GM23338 (cell line): ENCODE measurements around the gene ADSS1. TPM values are rescaled to one million over a fixed set of nuclear protein-coding genes. Genes with fewer than 3 reads are reported as not detected.

Experiments
- ATAC-seq: fragments of 200-7000 bp; cut with Tn5 transposase; 3 replicates; pipeline ENCODE4 v1.9.1; 2020
- DNase-seq: peaks from one replicate; pipeline ENCODE4 v3.0.0-alpha.2; 2015; ENCODE audit warnings: low spot score
- H2AFZ ChIP-seq: fragments of 200-600 bp; sonication (generic); 2 replicates; pipeline ENCODE4 v1.8.0; 2016; ENCODE audit warnings: antibody characterized with exemption, mild to moderate bottlenecking, moderate library complexity
- H3F3A ChIP-seq: fragments of 200-600 bp; sonication (generic); replicated peaks from 2 replicates; pipeline ENCODE4 v1.8.0; 2017; ENCODE audit warnings: antibody characterized with exemption, mixed run types, low read depth
- H3K27ac ChIP-seq: fragments of 200-600 bp; sonication (generic); 2 replicates; pipeline ENCODE4 v1.6.1; 2016; ENCODE audit warnings: low read depth
- H3K27me3 ChIP-seq: fragments of 200-600 bp; sonication (generic); 2 replicates; pipeline ENCODE4 v1.8.0; 2016; ENCODE audit warnings: mild to moderate bottlenecking, mixed run types, moderate library complexity; ENCODE audit not compliant: insufficient read depth
- H3K36me3 ChIP-seq: fragments of 200-600 bp; sonication (generic); 2 replicates; pipeline ENCODE4 v1.8.0; 2016; ENCODE audit warnings: mild to moderate bottlenecking; ENCODE audit not compliant: insufficient read depth
- H3K4me1 ChIP-seq: fragments of 200-600 bp; sonication (generic); 2 replicates; pipeline ENCODE4 v1.8.0; 2016; ENCODE audit warnings: mild to moderate bottlenecking, moderate library complexity; ENCODE audit not compliant: insufficient read depth
- H3K4me2 ChIP-seq: fragments of 200-600 bp; sonication (generic); 2 replicates; pipeline ENCODE4 v1.7.1; 2017; ENCODE audit warnings: mixed run types
- H3K4me3 ChIP-seq: fragments of 200-600 bp; sonication (generic); 2 replicates; pipeline ENCODE4 v1.6.1; 2016; ENCODE audit warnings: mixed run types
- H3K79me2 ChIP-seq: fragments of 200-600 bp; sonication (generic); replicated peaks from 2 replicates; pipeline ENCODE4 v1.8.0; 2017; ENCODE audit warnings: mild to moderate bottlenecking; ENCODE audit not compliant: insufficient read depth
- H3K9me2 ChIP-seq: fragments of 200-600 bp; sonication (generic); 2 replicates; pipeline ENCODE4 v1.8.0; 2017; ENCODE audit not compliant: insufficient read depth
- H4K20me1 ChIP-seq: fragments of 200-600 bp; sonication (generic); replicated peaks from 2 replicates; pipeline ENCODE4 v1.8.0; 2017; ENCODE audit warnings: mild to moderate bottlenecking; ENCODE audit not compliant: insufficient read depth
- H3K27ac Mint-ChIP-seq: 2 replicates; pipeline ENCODE4 v1.8.0; 2020; ENCODE audit warnings: inconsistent platforms, mild to moderate bottlenecking, moderate library complexity, mixed read lengths
- H3K27me3 Mint-ChIP-seq: 3 replicates; pipeline ENCODE4 v1.8.0; 2022; ENCODE audit warnings: low read depth, mild to moderate bottlenecking, moderate library complexity, mixed read lengths, inconsistent platforms; ENCODE audit not compliant: insufficient read depth, poor library complexity
- H3K36me3 Mint-ChIP-seq: 3 replicates; pipeline ENCODE4 v1.8.0; 2021; ENCODE audit warnings: low read depth, mild to moderate bottlenecking, inconsistent platforms, moderate library complexity, mixed read lengths
- H3K4me1 Mint-ChIP-seq: 3 replicates; pipeline ENCODE4 v1.8.0; 2020; ENCODE audit warnings: mild to moderate bottlenecking, inconsistent platforms, mixed read lengths
- H3K4me3 Mint-ChIP-seq: 3 replicates; pipeline ENCODE4 v1.8.0; 2021; ENCODE audit warnings: moderate library complexity, mild to moderate bottlenecking, inconsistent platforms, mixed read lengths
- H3K9me3 Mint-ChIP-seq: 3 replicates; pipeline ENCODE4 v1.8.0; 2020; ENCODE audit warnings: moderate library complexity, mild to moderate bottlenecking, inconsistent platforms, mixed read lengths
- CREB1 ChIP-seq: fragments of 250-450 bp; sonication (Bioruptor Pico); IDR thresholded peaks from 2 replicates; pipeline ENCODE4 v1.5.0; 2020; ENCODE audit warnings: low read depth, mild to moderate bottlenecking, moderate library complexity
- EZH2 ChIP-seq: fragments of 200-600 bp; sonication (generic); IDR thresholded peaks from one replicate; pipeline ENCODE4 v1.8.0; 2017; ENCODE audit warnings: antibody characterized with exemption, mild to moderate bottlenecking, low read depth; ENCODE audit not compliant: unreplicated experiment
- EZH2phosphoT487 ChIP-seq: fragments of 200-600 bp; sonication (generic); IDR thresholded peaks from one replicate; pipeline ENCODE4 v1.8.1; 2018; ENCODE audit warnings: antibody characterized with exemption; ENCODE audit not compliant: unreplicated experiment
- JUNB ChIP-seq: IDR thresholded peaks from one replicate; pipeline ENCODE4 v1.6.1; 2016; ENCODE audit warnings: antibody characterized with exemption; ENCODE audit not compliant: unreplicated experiment
- NANOG ChIP-seq: IDR thresholded peaks from 2 replicates; pipeline ENCODE4 v1.6.1; 2016; ENCODE audit warnings: antibody characterized with exemption, borderline replicate concordance
- POLR2AphosphoS5 ChIP-seq: IDR thresholded peaks from 2 replicates; pipeline ENCODE4 v1.6.1; 2016; ENCODE audit warnings: antibody characterized with exemption, low read depth
- STAT1 ChIP-seq: IDR thresholded peaks from one replicate; pipeline ENCODE4 v1.6.1; 2016; ENCODE audit warnings: antibody characterized with exemption; ENCODE audit not compliant: unreplicated experiment
- ZNF114 ChIP-seq: fragments of 250-450 bp; sonication (Bioruptor Pico); IDR thresholded peaks from 2 replicates; pipeline ENCODE4 v1.5.0; 2020; ENCODE audit warnings: mild to moderate bottlenecking, moderate library complexity
- ZNF331 ChIP-seq: fragments of 250-450 bp; sonication (Bioruptor Pico); IDR thresholded peaks from 2 replicates; pipeline ENCODE4 v1.5.0; 2020; ENCODE audit warnings: low read depth, mild to moderate bottlenecking, moderate library complexity
- polyA plus RNA-seq: library from polyadenylated mRNA; unstranded; fragments of >200 nt; fragmentation: Nextera tagmentation; extraction: Ambion mirVana; gene quantifications from 2 replicates; pipeline ENCODE4 v1.2.1, GENCODE V29; 2016
- total RNA-seq: library from RNA; depleted of rRNA; stranded (reverse); fragments of >200 nt; shearing (Covaris generic); gene quantifications from 2 replicates; pipeline ENCODE4 v1.2.3, GENCODE V29; 2014
- TF ChIP-seq, protein P1 (sequence below): IDR thresholded peaks from one replicate; pipeline ENCODE4 v1.6.1; 2018; ENCODE audit warnings: antibody characterized with exemption; ENCODE audit not compliant: unreplicated experiment
- TF ChIP-seq, protein P2 (sequence below): fragments of 250-450 bp; sonication (Bioruptor Pico); IDR thresholded peaks from 2 replicates; pipeline ENCODE4 v1.5.0; 2020; ENCODE audit warnings: mild to moderate bottlenecking, moderate library complexity
- TF ChIP-seq, protein P3 (sequence below): IDR thresholded peaks from 2 replicates; pipeline ENCODE4 v1.6.1; 2016; ENCODE audit warnings: antibody characterized with exemption
- TF ChIP-seq, protein P4 (sequence below), 2 experiments: fragments of 200-600 bp in 1 of 2; sonication (generic) in 1 of 2; conservative IDR thresholded peaks; 2 replicates each; pipeline versions ENCODE4 v1.5.1 to v1.6.1; 2016 to 2017; ENCODE audit warnings: antibody characterized with exemption in 2 of 2, low read depth in 2 of 2, mild to moderate bottlenecking in 2 of 2, moderate library complexity in 1 of 2

ADSS1 gene
- total and polyA plus RNA-seq, 2 experiments from 2014 or later, result 9.5 to 11.6 TPM

DNA sequence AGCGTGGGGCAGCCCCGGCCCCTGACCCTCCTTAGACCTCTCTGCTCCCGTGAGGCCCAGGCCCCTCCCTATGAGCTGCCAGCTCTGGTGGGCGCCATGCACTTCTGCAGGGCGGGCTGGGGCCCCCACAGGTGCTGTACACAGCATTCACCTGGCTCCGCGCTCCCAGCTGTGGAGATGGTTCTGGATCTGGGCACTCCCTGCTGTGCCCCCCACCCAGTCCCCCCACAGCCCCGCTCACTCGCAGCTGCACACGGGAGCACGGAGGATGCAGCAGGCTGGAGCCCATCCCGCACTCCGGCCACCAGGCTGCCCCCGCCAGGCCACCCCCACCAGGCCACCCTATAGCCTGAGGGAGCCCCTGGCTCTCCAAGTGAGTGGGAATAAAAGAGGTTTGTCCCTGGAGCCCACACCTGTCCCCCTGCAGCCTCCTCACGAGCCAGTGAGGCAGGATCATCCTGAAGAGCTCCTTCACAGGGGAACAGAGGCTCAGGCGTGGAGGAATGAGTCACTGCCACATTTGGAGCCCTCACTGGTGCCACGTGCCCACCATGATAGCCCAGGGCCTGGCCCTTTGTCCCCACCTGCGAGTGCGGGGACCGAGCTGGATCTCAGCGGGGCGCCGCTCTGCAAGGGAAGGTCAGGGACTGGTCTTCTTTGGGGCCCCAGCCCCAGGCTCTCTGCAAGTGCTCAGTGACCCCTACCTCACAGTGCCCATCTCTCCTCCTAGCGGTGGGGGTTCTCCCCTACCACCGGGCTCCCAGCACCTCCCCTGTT, 1.9 kb downstream of the ADSS1 start:
- Histone ChIP-seq H3K79me2 (no peaks in the 10 kb centered on the region), H3K4me1 (peaks cover 10% of the 10 kb centered on the region; the same call in 1 of the 2 replicates), H3K27ac (no peak overlapping the region), H3K4me3 (no peak overlapping the region), H3K9me2 (no peaks in the 10 kb centered on the region), H3K36me3 (no peaks in the 10 kb centered on the region), H3K27me3 (no peaks in the 10 kb centered on the region), H3K4me2 (peak overlapping the region; percentile 83), H4K20me1 (no peaks in the 10 kb centered on the region), H3F3A (no peaks in the 10 kb centered on the region; the same call in 1 of the 2 replicates), H2AFZ (no peak overlapping the region)
- Mint-ChIP-seq H3K9me3 (peaks cover 4% of the 10 kb centered on the region; the same call in 2 of the 3 replicates), H3K4me3 (peak overlapping the region; percentile 75; the same call in 2 of the 3 replicates), H3K27me3 (peaks cover 14% of the 10 kb centered on the region), H3K36me3 (no peaks in the 10 kb centered on the region; the same call in 2 of the 3 replicates), H3K27ac (no peak overlapping the region), H3K4me1 (peaks cover 7% of the 10 kb centered on the region; the same call in 2 of the 3 replicates)
- no peak for ATAC-seq
- DNase-seq, result no peak
- TF ChIP-seq, protein P1, sequence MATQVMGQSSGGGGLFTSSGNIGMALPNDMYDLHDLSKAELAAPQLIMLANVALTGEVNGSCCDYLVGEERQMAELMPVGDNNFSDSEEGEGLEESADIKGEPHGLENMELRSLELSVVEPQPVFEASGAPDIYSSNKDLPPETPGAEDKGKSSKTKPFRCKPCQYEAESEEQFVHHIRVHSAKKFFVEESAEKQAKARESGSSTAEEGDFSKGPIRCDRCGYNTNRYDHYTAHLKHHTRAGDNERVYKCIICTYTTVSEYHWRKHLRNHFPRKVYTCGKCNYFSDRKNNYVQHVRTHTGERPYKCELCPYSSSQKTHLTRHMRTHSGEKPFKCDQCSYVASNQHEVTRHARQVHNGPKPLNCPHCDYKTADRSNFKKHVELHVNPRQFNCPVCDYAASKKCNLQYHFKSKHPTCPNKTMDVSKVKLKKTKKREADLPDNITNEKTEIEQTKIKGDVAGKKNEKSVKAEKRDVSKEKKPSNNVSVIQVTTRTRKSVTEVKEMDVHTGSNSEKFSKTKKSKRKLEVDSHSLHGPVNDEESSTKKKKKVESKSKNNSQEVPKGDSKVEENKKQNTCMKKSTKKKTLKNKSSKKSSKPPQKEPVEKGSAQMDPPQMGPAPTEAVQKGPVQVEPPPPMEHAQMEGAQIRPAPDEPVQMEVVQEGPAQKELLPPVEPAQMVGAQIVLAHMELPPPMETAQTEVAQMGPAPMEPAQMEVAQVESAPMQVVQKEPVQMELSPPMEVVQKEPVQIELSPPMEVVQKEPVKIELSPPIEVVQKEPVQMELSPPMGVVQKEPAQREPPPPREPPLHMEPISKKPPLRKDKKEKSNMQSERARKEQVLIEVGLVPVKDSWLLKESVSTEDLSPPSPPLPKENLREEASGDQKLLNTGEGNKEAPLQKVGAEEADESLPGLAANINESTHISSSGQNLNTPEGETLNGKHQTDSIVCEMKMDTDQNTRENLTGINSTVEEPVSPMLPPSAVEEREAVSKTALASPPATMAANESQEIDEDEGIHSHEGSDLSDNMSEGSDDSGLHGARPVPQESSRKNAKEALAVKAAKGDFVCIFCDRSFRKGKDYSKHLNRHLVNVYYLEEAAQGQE, result no peak
- TF ChIP-seq CREB1, result no peak
- no peak for TF ChIP-seq NANOG
- TF ChIP-seq, protein P2, sequence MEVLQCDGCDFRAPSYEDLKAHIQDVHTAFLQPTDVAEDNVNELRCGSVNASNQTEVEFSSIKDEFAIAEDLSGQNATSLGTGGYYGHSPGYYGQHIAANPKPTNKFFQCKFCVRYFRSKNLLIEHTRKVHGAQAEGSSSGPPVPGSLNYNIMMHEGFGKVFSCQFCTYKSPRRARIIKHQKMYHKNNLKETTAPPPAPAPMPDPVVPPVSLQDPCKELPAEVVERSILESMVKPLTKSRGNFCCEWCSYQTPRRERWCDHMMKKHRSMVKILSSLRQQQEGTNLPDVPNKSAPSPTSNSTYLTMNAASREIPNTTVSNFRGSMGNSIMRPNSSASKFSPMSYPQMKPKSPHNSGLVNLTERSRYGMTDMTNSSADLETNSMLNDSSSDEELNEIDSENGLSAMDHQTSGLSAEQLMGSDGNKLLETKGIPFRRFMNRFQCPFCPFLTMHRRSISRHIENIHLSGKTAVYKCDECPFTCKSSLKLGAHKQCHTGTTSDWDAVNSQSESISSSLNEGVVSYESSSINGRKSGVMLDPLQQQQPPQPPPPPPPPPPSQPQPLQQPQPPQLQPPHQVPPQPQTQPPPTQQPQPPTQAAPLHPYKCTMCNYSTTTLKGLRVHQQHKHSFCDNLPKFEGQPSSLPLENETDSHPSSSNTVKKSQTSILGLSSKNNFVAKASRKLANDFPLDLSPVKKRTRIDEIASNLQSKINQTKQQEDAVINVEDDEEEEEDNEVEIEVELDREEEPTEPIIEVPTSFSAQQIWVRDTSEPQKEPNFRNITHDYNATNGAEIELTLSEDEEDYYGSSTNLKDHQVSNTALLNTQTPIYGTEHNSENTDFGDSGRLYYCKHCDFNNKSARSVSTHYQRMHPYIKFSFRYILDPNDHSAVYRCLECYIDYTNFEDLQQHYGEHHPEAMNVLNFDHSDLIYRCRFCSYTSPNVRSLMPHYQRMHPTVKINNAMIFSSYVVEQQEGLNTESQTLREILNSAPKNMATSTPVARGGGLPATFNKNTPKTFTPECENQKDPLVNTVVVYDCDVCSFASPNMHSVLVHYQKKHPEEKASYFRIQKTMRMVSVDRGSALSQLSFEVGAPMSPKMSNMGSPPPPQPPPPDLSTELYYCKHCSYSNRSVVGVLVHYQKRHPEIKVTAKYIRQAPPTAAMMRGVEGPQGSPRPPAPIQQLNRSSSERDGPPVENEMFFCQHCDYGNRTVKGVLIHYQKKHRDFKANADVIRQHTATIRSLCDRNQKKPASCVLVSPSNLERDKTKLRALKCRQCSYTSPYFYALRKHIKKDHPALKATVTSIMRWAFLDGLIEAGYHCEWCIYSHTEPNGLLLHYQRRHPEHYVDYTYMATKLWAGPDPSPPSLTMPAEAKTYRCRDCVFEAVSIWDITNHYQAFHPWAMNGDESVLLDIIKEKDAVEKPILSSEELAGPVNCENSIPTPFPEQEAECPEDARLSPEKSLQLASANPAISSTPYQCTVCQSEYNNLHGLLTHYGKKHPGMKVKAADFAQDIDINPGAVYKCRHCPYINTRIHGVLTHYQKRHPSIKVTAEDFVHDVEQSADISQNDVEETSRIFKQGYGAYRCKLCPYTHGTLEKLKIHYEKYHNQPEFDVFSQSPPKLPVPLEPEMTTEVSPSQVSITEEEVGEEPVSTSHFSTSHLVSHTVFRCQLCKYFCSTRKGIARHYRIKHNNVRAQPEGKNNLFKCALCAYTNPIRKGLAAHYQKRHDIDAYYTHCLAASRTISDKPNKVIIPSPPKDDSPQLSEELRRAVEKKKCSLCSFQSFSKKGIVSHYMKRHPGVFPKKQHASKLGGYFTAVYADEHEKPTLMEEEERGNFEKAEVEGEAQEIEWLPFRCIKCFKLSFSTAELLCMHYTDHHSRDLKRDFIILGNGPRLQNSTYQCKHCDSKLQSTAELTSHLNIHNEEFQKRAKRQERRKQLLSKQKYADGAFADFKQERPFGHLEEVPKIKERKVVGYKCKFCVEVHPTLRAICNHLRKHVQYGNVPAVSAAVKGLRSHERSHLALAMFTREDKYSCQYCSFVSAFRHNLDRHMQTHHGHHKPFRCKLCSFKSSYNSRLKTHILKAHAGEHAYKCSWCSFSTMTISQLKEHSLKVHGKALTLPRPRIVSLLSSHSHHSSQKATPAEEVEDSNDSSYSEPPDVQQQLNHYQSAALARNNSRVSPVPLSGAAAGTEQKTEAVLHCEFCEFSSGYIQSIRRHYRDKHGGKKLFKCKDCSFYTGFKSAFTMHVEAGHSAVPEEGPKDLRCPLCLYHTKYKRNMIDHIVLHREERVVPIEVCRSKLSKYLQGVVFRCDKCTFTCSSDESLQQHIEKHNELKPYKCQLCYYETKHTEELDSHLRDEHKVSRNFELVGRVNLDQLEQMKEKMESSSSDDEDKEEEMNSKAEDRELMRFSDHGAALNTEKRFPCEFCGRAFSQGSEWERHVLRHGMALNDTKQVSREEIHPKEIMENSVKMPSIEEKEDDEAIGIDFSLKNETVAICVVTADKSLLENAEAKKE (CRISPR knock-in tag), result no peak
- no peak for TF ChIP-seq ZNF331 (CRISPR knock-in tag)
- no peak for TF ChIP-seq JUNB
- TF ChIP-seq STAT1, result no peak
- no peak for TF ChIP-seq POLR2AphosphoS5
- TF ChIP-seq EZH2, result no peak
- TF ChIP-seq EZH2phosphoT487, result no peak
- no peak for TF ChIP-seq ZNF114 (CRISPR knock-in tag)
- TF ChIP-seq, protein P3, sequence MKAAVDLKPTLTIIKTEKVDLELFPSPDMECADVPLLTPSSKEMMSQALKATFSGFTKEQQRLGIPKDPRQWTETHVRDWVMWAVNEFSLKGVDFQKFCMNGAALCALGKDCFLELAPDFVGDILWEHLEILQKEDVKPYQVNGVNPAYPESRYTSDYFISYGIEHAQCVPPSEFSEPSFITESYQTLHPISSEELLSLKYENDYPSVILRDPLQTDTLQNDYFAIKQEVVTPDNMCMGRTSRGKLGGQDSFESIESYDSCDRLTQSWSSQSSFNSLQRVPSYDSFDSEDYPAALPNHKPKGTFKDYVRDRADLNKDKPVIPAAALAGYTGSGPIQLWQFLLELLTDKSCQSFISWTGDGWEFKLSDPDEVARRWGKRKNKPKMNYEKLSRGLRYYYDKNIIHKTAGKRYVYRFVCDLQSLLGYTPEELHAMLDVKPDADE, result no peak
- TF ChIP-seq, protein P4, sequence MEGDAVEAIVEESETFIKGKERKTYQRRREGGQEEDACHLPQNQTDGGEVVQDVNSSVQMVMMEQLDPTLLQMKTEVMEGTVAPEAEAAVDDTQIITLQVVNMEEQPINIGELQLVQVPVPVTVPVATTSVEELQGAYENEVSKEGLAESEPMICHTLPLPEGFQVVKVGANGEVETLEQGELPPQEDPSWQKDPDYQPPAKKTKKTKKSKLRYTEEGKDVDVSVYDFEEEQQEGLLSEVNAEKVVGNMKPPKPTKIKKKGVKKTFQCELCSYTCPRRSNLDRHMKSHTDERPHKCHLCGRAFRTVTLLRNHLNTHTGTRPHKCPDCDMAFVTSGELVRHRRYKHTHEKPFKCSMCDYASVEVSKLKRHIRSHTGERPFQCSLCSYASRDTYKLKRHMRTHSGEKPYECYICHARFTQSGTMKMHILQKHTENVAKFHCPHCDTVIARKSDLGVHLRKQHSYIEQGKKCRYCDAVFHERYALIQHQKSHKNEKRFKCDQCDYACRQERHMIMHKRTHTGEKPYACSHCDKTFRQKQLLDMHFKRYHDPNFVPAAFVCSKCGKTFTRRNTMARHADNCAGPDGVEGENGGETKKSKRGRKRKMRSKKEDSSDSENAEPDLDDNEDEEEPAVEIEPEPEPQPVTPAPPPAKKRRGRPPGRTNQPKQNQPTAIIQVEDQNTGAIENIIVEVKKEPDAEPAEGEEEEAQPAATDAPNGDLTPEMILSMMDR (conservative IDR thresholded peaks at IDR 0.05; ENCODE audit: low read depth in 2 of 2), result no peak
